Measurements from ENCODE around the gene CEP72. TPM values are rescaled to one million over a fixed set of nuclear protein-coding genes. Genes with fewer than 3 reads are reported as not detected.

Gene CEP72
- total RNA-seq, 2 experiments from 2014 or later = 21.6 to 22.5 TPM

DNA sequence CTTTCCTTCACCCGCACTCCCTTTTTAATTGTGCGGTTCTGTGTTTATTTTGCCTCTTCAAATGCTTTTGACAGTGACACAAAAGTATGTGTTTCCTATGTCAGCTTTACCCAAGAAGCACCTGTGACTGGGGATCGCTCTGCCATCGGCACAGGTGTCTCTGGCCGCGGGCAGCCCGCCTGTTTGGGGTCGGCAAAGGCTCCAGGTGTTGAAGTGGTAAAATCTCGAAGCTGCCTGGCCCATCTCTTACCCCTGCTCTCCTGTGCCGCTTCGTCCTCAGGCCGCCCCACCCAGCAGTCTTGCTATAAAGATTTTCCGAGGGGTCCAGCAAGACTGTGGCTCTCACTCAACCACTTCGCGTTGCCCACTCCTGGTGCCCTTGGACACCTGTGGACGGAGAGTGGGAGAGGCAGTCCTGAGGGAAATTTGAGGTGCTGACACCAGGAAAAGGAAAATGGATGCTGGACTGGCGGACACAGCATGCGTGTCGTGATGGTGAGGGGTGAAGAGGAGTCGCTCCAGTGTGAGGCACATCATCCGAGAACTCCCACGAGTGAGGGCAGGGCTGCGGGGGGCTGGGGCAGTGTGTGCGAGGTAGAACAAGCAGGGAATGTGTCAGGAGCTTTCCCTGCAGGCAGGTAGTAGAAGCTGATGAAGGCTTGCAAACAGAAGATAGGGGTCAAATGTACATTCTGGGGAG, 29.1 kb upstream of the CEP72 start:
- Mint-ChIP-seq H3K4me1 (ENCODE audit: low read depth) (no peaks in the 10 kb centered on the region), H3K9me3 (no peaks in the 10 kb centered on the region), H3K4me3 (no peak overlapping the region), H3K27me3 (peaks cover 21% of the 10 kb centered on the region), H3K27ac (no peak overlapping the region), H3K36me3 (no peaks in the 10 kb centered on the region)
- ChIA-PET POLR2A (no interaction called here), CTCF (no interaction called here)
- intact Hi-C loops (cut with micrococcal nuclease) = no loop called here
- DNase-seq = no peak

DNA sequence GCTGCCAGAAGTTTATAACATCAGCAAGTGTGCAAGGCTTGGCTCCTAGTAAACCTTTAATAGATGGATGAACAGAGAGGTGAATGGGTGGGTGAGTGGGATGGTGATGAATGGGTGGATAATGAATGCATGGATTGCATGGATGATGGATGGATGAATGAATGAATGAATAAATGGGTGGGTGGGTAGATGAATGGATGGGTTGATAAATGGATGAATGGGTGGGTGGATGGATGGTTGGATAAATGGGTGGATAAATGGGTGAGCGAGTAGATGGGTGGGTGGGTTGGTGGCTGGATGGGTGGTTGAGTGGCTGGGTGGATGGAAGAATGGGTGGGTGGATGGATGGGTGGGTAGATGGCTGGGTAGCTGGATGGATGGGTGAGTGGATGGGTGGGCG, 28.5 kb upstream of the CEP72 start:
- POLR2A ChIA-PET = no interaction called here
- Mint-ChIP-seq H3K9me3 (no peaks in the 10 kb centered on the region), H3K36me3 (no peaks in the 10 kb centered on the region), H3K4me1 (ENCODE audit: low read depth) (no peaks in the 10 kb centered on the region), H3K27me3 (peaks cover 21% of the 10 kb centered on the region), H3K4me3 (no peak overlapping the region), H3K27ac (no peak overlapping the region)
- DNase-seq = no peak
- CTCF ChIA-PET = no interaction called here
- intact Hi-C loops (cut with micrococcal nuclease) = no loop called here

DNA sequence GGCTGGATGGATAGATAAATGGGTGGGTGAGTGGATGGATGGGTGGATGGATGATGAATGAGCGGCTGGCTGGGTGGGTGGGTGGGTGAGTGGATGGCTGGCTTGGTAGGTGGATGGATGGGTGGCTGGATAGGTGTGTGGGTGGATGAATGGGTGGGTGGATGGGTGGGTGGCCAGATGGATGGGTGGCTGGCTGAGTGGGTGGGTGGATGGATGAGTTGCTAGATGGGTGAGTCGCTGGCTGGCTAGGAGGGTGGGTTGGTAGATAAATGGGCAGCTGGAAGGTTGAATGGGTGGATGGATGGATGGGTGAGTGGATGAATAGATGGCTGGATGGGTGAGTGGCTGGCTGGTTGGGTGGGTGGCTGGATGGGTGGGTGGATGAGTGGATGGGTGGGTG, 27.9 kb upstream of the CEP72 start:
- no peak overlapping the region for H3K4me3 Mint-ChIP-seq
- ChIA-PET CTCF (no interaction called here), POLR2A (no interaction called here)
- no peaks in the 10 kb centered on the region for H3K4me1 Mint-ChIP-seq (ENCODE audit: low read depth)
- peaks cover 19% of the 10 kb centered on the region for H3K27me3 Mint-ChIP-seq
- DNase-seq = no peak
- H3K27ac Mint-ChIP-seq = no peak overlapping the region
- no peaks in the 10 kb centered on the region for H3K36me3 Mint-ChIP-seq
- no peaks in the 10 kb centered on the region for H3K9me3 Mint-ChIP-seq
- intact Hi-C loops (cut with micrococcal nuclease) = no loop called here

DNA sequence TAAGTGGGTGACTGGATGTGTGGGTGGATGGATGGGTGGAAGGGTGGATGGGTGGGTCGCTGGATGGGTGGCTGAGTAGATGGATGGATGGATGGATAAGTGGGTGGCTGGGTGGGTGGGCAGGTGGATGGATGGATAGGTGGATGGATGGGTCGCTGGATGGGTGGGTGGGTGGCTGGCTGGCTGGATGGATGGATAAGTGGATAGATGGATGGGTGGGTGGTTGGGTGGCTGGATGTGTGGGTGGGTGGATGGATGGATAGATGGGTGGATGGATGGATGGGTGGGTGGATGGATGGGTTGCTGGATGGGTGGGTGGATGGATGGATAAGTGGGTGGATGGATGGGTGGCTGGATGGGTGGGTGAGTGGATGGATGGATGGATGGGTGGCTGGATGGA, 27.3 kb upstream of the CEP72 start:
- Mint-ChIP-seq H3K4me1 (ENCODE audit: low read depth) (no peaks in the 10 kb centered on the region), H3K36me3 (no peaks in the 10 kb centered on the region), H3K27ac (no peak overlapping the region), H3K4me3 (no peak overlapping the region), H3K27me3 (peaks cover 23% of the 10 kb centered on the region), H3K9me3 (peaks cover 4% of the 10 kb centered on the region)
- ChIA-PET CTCF (no interaction called here), POLR2A (no interaction called here)
- no peak for DNase-seq
- intact Hi-C loops (cut with micrococcal nuclease) = no loop called here

DNA sequence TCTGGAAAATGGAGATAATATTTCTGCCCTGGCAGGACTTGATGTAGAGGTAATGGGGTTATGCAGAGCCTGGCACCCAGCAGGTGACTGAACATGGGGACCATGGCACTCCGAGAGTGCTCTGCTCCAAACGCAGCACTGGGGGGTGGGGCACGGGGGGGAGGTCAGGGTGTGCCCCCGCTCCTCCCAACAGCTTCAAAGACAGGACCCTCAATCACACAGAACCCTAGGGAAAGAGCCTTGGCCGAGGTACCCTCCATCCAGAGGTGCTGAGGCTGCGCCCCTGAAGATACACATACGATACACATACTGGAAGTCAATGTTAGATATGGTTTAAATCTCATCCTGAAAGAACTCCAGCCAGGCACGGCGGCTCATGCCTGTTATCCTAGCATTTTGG, 26.6 kb upstream of the CEP72 start:
- Mint-ChIP-seq H3K27ac (no peak overlapping the region), H3K4me1 (ENCODE audit: low read depth) (no peaks in the 10 kb centered on the region), H3K4me3 (no peak overlapping the region), H3K36me3 (no peaks in the 10 kb centered on the region), H3K9me3 (peaks cover 8% of the 10 kb centered on the region), H3K27me3 (peaks cover 21% of the 10 kb centered on the region)
- DNase-seq = no peak
- ChIA-PET CTCF (no interaction called here), POLR2A (no interaction called here)
- intact Hi-C loops (cut with micrococcal nuclease) = no loop called here

DNA sequence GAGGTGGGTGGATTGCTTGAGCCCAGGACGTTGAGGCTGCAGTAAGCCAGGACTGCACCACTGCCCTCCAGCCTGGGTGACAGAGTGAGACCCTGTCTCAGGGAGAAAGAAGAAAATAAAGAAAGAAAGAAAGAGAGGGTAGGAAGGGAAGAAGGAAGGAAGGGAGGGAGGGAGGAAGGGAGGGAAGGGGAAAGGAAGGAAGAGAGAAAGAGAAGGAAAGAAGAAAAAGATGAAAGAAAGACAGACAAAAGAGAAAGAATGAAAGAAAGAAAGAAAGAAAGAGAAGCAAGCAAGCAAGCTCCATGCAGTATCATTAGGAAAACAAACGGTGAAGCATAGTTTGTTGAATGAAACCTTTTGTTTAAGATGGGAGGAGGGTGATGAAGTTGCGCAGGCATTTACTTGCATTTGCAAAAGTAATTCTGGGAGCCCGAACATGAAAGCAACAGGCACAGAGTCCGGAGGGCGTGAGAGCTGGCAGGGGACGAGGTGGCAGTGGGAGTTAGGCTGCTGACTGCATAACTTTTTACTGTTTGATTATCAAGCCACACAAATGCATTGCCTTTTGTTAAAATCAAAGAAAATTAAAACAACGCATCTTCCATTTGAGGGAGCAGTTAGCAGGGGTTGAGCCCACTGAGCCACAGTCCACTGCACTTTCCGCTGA, 26.0 kb upstream of the CEP72 start:
- H3K27ac Mint-ChIP-seq = no peak overlapping the region
- H3K9me3 Mint-ChIP-seq = peaks cover 8% of the 10 kb centered on the region
- no peaks in the 10 kb centered on the region for H3K36me3 Mint-ChIP-seq
- H3K4me3 Mint-ChIP-seq = no peak overlapping the region
- H3K27me3 Mint-ChIP-seq = peaks cover 18% of the 10 kb centered on the region
- no peaks in the 10 kb centered on the region for H3K4me1 Mint-ChIP-seq (ENCODE audit: low read depth)
- POLR2A ChIA-PET = no interaction called here
- DNase-seq = no peak
- CTCF ChIA-PET = no interaction called here
- intact Hi-C loops (cut with micrococcal nuclease) = no loop called here

DNA sequence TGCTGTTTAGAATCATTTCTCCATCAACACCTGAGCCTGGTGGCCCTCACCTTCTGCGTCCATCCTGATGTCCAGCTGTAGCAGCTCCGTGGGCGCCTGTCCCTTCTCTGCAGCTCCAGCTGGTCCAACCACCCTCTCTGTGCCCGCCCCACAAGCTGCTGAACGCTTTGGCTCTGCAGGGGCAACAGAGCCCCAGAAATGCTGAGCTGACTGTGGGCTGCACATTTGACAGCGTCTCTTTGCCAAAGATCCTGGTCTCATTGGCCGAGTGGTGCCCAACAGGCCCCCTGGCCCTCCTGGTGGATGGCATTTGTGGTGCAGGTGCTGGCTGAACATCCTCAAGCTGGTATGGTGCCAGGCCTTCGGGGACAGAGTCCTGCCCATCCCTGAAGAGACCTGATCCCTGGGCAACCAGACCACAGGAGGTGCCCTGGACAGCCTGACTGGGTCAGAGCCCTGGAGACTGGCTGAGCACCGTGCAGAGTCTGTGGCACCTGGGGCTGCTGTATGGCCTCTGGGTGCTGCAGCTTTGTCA, 25.3 kb upstream of the CEP72 start:
- Mint-ChIP-seq H3K9me3 (peaks cover 8% of the 10 kb centered on the region), H3K27me3 (peaks cover 24% of the 10 kb centered on the region), H3K36me3 (no peaks in the 10 kb centered on the region), H3K27ac (no peak overlapping the region), H3K4me3 (no peak overlapping the region), H3K4me1 (ENCODE audit: low read depth) (no peaks in the 10 kb centered on the region)
- ChIA-PET CTCF (no interaction called here), POLR2A (no interaction called here)
- intact Hi-C loops (cut with micrococcal nuclease) = no loop called here
- no peak for DNase-seq

DNA sequence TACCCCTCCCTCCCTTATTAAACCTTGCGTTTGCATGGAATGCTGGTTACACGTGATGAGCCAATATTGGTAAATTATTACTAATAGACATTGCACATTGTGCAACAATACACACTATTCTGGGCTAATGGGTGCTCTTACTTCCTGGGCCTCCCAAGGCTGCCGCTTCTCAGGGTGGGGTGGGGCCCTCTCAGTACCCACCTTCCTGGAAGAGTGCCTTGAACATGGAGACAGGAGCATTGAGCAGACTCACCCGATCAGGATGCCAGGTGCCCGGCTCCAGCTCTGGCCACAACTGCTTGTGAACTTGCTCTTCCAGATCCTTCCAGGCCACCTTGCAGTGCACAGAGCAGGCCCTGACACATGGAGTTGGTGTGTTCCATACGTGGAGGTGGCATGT, 24.7 kb upstream of the CEP72 start:
- Mint-ChIP-seq H3K27me3 (peaks cover 25% of the 10 kb centered on the region), H3K36me3 (no peaks in the 10 kb centered on the region), H3K27ac (no peak overlapping the region), H3K9me3 (peaks cover 8% of the 10 kb centered on the region), H3K4me1 (ENCODE audit: low read depth) (no peaks in the 10 kb centered on the region), H3K4me3 (no peak overlapping the region)
- ChIA-PET POLR2A (no interaction called here), CTCF (no interaction called here)
- no peak for DNase-seq
- intact Hi-C loops (cut with micrococcal nuclease) = no loop called here

DNA sequence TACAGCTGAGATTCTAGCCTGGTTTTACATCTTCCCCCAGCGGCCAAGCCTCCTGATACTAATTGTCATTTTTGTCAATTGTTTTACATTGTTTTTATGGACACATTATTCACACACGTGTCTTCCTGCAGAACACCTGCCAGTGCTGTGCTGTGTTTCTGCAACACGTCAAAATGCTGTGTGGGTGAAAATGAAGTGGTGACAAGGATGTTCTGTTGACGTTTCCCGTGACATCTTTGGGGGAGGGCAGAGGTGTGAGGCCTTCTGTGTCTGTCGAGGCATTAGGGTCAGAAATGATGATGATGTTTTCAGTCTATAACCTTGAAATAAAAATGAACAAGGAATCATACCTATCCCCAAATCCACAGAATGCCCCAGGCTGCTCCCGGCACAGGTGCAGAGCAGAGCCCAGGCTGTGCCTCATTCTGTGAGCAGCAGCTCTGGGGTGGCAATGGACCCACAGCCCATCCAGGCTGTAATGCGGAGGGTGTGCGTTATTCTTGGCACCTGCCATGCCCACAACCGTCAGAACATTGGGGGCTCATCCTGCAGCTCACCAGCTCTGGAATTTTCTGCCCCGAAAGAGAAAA, 23.6 kb upstream of the CEP72 start:
- ChIA-PET POLR2A (no interaction called here), CTCF (no interaction called here)
- Mint-ChIP-seq H3K4me1 (ENCODE audit: low read depth) (no peaks in the 10 kb centered on the region), H3K4me3 (no peak overlapping the region), H3K27ac (no peak overlapping the region), H3K9me3 (peaks cover 8% of the 10 kb centered on the region), H3K27me3 (peaks cover 26% of the 10 kb centered on the region), H3K36me3 (no peaks in the 10 kb centered on the region)
- no peak for DNase-seq
- intact Hi-C loops (cut with micrococcal nuclease) = no loop called here

DNA sequence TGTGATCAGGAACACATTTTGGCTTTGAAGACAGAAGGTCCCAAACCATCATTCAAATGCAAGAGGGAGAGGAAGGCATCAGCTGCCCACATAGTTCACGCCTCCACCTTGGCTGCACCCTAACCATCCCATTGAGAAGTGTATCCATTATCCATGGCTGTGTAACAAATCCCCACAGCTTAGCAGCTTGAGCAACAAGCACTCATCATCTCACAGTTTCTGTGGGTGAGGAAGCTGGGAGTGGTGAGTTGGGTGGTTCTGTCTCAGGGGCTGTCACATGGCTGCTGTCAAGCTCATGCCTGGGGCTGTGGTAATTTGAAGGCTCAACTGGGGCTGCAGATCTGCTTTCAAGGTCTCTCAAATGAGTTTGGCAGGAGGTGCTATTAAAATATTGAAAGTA, 23.0 kb upstream of the CEP72 start:
- H3K9me3 Mint-ChIP-seq = peaks cover 8% of the 10 kb centered on the region
- H3K4me3 Mint-ChIP-seq = no peak overlapping the region
- H3K27ac Mint-ChIP-seq = no peak overlapping the region
- intact Hi-C loops (cut with micrococcal nuclease) = no loop called here
- H3K4me1 Mint-ChIP-seq (ENCODE audit: low read depth) = no peaks in the 10 kb centered on the region
- ChIA-PET CTCF (no interaction called here), POLR2A (no interaction called here)
- H3K36me3 Mint-ChIP-seq = no peaks in the 10 kb centered on the region
- no peak for DNase-seq
- H3K27me3 Mint-ChIP-seq = peaks cover 30% of the 10 kb centered on the region

DNA sequence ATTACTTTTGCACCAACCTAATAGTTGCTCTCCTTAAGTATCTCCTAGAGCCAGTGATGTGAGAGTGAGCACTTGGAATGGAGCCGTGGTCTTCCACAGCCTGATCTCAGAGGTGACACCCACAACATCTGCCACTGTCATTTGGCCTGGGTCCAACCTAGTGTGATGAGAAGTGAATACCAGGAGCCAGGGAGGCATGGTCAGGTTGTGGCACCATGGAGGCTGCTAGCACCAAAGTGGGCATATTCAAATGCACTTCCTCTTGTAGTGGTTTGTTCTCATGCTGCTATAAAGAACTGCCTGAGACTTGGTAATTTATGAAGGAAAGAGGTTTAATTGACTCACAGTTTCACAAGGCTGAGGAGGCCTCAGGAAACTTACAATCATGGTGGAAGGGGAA, 22.6 kb upstream of the CEP72 start:
- POLR2A ChIA-PET = no interaction called here
- Mint-ChIP-seq H3K27me3 (peaks cover 31% of the 10 kb centered on the region), H3K27ac (no peak overlapping the region), H3K4me3 (no peak overlapping the region), H3K9me3 (peaks cover 8% of the 10 kb centered on the region), H3K4me1 (ENCODE audit: low read depth) (no peaks in the 10 kb centered on the region), H3K36me3 (no peaks in the 10 kb centered on the region)
- DNase-seq = no peak
- CTCF ChIA-PET = no interaction called here
- intact Hi-C loops (cut with micrococcal nuclease) = no loop called here

DNA sequence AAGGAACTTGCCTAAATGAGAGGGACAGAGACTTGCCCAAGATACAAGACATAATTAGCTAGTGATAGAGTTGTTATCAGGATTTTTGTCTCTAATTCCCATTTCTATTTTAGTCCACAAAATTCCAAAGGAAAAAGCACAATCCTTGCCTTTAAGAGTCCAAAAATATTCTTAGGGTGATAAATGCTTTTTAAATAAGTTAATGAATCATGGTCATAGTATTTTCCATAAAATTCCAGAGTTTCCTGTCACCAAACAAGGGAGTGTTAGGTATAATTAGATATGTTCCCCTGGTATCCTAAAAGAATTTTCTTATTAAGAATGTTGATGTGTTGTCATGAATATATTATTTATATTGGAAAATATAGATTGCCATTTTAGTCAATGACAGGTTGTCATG, 21.8 kb upstream of the CEP72 start:
- Mint-ChIP-seq H3K27ac (no peak overlapping the region), H3K36me3 (no peaks in the 10 kb centered on the region), H3K9me3 (peaks cover 8% of the 10 kb centered on the region), H3K27me3 (peaks cover 36% of the 10 kb centered on the region), H3K4me3 (no peak overlapping the region), H3K4me1 (ENCODE audit: low read depth) (no peaks in the 10 kb centered on the region)
- POLR2A ChIA-PET = no interaction called here
- intact Hi-C loops (cut with micrococcal nuclease) = no loop called here
- no peak for DNase-seq
- CTCF ChIA-PET = no interaction called here

DNA sequence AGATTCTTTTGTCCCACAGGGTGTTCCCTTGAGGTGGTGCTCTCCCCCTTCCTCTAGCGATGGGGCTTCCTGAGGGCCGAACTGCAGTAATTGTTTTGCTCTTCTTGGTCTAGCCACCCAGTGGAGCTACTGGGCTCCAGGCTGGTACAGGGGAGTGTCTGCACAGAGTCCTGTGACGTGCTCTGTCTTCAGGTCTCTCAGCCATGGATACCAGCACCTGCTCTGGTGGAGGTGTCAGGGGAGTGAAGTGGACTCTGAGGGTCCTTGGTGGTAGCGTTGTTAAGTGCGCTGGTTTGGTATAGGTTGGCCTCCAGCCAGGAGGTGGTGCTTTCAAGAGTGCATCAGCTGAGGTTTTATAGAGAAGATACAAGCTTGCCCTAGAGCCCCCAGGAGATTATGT, 20.4 kb upstream of the CEP72 start:
- Mint-ChIP-seq H3K4me1 (ENCODE audit: low read depth) (no peaks in the 10 kb centered on the region), H3K9me3 (peaks cover 8% of the 10 kb centered on the region), H3K36me3 (no peaks in the 10 kb centered on the region), H3K27ac (no peak overlapping the region), H3K4me3 (no peak overlapping the region), H3K27me3 (peaks cover 37% of the 10 kb centered on the region)
- intact Hi-C loops (cut with micrococcal nuclease) = no loop called here
- ChIA-PET POLR2A (no interaction called here), CTCF (no interaction called here)
- no peak for DNase-seq

Measured in activated CD4-positive, alpha-beta memory T cell treated with anti-CD3 and anti-CD28 coated beads for 36 hours (primary cell).